ENCODE data around the gene VSIG10L2.

Gene VSIG10L2

DNA sequence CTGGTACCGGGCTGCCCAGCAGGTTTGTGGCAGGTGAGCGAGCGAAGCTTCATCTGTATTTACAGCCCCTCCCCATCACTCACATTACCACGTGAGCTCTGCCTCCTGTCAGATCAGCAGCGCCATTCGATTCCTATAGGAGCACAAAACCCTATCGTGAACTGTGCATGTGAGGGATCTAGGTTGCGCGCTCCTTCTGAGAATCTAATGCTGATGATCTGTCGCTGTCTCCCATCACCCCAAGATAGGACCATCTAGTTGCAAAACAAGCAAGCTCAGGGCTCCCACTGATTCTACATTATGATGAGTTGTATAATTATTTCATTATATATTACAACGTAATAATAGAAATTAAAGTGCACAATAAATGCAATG lies 15.8 kb upstream of the VSIG10L2 start:
- DNase-seq, result no peak

GRCh38 chr11:125931116-125931515 lies 14.7 kb upstream of the VSIG10L2 start:
- DNase-seq, result no peak

DNA sequence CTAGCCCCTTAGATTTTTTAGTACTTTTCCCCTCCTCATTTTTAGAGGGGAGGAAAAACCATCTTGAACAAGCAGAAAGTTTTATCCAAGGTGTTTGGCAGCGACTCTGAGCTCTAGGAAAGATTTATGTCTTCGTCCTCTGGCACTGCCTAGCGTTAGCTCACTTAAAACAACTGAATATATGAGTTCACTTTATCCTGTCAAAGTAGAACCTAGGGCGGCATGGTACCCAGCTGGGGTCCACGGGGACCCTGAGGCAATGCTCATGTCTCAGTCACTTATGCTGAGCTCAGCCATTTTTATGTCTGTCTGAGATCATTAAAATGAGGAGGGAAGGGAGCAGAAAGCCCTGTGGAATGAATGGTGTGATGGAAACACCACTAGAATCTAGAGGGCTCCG lies 14.2 kb upstream of the VSIG10L2 start:
- no peak for DNase-seq

DNA sequence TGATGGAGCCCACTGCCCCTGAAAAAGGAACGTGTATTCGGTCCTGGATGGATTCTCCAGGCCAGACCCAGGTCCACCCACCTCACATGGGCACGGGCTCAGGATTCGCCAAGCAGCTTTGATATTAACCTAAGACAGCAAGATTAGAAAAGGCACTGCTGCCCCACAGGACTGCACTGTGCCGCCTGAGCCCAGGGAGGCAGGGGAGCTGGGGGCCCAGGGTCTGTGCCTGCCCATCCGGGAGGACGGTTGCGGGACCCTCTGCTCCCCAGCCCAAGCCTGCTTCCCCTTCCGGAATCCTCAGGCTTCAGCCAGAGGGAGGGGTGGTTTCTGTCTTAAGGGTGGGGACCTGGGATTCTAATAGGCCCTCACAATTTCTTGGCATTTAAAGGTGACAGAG lies 13.5 kb upstream of the VSIG10L2 start:
- no peak for DNase-seq

GRCh38 chr11:125933030-125933813 lies 12.6 kb upstream of the VSIG10L2 start:
- DNase-seq, result peak; percentile 7

DNA sequence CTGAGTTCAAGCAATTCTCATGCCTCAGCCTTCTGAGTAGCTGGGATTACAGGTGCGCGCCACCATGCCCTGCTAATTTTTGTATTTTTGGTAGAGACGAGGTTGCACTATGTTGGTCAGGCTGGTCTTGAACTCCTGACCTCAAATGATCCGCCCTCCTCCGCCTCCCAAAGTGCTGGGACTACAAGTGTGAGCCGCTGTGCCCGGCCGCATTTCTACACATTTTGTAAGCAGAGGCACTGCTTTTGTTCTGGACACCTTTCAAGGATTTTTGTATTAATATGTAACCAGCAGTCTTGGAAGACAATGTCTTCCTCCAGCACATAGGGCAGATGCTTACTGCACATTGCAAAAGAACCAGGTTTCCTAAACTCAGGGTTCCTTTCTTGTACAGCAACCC lies 11.4 kb upstream of the VSIG10L2 start:
- DNase-seq, result no peak

- no peak for DNase-seq
These were observed 10.8 kb upstream of the VSIG10L2 start for GRCh38 chr11:125935056-125935455.

GRCh38 chr11:125935618-125936199 lies 10.1 kb upstream of the VSIG10L2 start:
- no peak for DNase-seq

GRCh38 chr11:125938418-125938817 lies 7.4 kb upstream of the VSIG10L2 start:
- DNase-seq, result peak; percentile 7

DNA sequence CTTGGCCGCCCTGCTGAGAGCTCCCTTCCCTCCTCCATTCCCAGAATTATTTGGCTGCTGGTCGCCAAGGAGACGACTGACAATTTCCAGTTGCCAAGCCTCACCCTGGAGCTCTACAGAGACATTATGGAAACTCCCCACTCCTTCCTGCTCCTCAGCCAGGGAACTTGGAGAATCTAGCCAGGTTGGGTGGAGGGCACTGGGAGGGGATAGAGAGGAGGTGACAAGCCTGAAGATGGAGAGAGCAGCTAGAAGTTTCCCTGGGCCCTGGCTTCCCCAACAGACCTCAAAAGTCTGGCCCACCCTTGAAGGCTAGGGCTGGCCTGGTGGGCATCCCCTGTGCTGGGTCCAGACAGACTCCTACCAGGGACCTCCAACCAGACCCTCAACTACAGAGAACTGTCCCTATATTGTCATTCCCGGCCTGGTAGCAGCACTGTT lies 6.7 kb upstream of the VSIG10L2 start:
- DNase-seq, result no peak

- DNase-seq, result no peak
These were observed 5.7 kb upstream of the VSIG10L2 start for GRCh38 chr11:125940145-125940544.

- no peak for DNase-seq
These were observed 4.6 kb upstream of the VSIG10L2 start for GRCh38 chr11:125941267-125941618.

GRCh38 chr11:125941619-125942611 lies 3.9 kb upstream of the VSIG10L2 start:
- peak; percentile 61 for DNase-seq

DNA sequence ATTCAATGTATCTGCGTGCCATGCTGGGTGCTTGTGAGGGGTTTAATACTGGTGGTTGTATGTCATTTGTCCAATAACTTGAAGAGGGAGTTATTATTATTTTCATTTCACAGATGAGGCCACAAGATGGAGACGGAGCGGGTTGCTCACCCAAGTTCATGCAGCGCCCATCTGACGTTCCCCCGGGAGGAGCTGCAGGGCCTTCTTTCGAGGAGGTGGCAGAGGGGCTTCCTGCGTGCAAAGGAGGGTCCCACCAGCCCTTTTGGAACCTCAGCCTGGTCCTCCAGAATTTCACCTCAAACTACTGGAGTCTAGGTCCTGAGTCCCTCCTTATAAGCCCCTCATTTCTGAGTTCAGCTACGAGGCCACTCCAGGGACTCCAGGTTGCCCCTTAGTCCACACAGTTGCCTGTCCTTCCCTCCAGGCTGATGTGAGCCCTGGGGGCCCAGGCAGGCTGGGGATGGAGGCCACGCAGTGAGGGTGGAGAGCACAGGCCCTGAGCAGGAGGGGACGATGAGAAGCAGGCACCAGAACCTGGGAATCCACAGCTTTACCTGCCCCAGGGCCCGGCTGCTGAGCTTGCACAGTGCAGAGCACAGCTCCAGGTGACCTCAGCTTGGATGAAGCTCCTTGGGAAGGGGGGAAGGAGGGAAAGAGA lies 2.9 kb upstream of the VSIG10L2 start:
- no peak for DNase-seq

DNA sequence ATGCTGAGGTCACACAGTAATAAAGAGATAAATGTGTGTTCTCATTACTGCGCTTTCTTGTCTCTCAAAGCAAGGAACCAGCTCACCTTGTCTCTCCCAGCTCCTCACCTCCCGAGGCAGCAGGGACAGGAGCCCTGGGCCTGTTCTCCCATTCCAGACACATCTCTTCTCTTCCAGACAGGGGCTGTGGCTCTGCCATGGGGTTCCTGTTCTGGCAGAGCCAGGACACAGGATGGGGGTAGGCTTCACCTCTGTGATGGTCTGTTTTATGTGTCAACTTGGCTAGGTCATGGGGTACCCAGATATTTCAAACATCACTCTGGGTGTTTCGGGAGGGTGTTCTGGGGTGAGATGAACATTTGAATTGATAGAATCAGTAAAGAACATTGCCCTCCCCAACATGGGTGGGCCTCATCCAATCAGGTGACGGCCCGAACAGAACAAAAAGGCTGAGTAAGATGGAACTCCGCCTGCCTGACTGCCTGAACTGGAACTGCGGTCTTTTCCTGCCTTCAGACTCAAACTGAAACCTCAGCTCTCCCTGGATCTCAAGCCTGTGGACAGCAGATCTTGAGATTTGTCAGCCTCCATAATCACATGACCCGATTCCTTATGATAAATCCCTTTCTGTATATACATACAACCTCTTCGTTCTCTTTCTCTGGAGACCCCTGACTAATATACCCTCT lies 2.0 kb upstream of the VSIG10L2 start:
- no peak for DNase-seq

- DNase-seq, result no peak
These were observed 1.4 kb upstream of the VSIG10L2 start for GRCh38 chr11:125944350-125945010.

DNA sequence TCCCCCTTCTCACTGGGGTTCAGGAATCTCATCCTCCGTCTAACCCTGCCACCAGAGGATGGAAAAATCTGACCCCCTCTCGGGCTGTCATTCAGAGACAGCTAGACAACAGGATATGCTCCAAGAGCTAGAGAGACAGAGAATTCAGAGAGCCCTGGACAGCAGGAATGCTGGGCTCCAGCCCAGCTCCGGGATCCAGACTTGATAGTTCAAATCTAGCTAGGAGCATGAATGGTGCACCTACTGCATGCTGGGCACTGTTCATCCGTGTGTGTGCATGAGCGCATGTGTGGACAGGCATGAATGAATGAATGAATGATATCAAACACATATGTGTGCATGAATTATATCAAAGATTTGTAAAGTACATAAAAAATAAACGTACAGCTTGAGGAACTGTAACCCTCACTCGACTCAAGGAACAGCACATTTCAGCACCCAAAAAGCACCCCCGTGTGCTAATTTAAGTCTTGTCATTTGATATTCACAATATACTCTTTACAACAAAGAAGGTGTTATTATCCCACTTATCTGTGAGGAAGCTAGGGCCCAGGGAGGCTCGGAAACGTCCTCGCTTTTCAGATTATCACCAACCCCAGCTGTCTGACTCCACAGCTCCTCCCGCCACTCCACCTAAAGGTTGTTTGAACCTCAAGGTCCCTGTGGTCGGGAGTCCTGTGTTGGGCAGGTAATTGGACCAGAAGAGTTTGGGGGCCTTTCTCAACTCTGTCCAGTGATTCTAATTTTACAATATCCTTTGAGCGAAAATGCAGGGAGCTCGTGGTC lies 640 bp upstream of the VSIG10L2 start:
- no peak for DNase-seq

DNA sequence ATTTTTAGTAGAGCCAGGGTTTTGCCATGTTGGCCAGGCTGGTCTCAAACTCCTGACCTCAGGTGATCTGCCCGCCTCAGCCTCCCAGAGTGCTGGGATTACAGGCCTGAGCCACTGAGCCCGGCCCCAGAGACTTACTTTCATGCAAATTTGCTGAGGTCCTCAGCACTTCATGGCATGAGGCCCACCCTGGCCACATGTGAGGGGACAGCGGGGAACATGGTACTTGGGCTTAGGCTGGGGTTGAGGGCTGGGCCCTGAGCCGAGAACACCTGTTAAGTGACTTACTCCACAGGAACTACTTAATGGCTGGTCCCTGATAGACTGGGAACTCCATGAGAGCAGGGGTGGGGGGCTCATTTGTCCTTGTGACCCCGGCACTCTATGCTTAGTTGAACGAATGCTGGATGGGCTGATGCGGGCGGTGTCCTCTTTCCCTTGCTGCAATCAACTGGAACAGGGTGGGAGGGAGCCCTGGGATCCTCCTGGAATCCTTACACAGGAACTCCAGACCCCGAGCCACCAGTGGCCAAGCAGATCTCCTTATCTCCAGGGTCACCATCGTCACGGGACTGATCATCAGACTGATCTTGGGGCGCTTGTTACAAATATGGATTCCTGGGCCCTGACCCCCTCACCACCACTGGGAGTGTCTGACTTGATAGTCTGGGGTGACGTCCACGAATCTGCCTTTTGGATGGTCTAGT lies 1.0 kb downstream of the VSIG10L2 start:
- DNase-seq, result no peak

DNA sequence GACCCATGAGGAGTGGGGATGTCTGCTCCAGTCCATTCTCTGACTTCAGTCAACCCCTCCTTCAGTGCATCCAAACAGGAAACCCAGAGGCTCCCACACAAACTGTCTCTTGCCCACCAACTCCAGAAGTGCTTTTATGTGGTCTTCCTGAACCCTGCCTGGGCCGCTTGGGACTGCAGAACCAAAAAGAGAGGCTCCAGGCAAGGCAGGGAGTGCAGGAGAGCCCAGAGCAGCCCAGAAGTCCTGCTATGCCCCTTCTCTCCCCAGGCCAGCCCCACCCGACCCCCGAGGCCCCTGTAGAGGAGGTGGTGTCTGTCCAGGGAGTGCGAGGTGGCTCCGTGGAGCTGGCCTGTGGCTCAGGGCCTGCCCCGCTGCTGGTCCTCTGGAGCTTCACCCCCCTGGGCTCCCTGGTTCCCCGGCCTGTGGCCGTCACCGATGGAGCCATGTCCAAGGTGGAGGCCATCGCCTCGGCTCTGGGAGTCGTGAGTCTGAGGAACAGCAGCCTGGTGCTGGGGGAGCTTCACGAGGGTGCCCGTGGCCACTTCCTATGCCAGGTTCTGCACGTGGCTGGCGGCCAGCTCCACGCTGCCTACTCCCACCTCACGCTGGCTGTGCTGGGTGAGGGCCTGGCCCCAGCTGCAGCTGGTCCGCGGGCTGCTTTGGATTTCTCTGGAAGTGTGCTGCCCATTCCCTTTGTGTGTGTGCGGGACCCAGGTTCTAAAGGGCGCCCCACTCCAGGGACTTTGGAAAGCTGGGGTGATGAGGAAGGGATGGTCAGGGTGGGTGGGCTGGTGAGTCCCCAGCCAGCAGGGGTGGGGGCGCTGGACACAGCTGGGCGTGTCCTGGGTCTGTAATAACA lies 1.8 kb downstream of the VSIG10L2 start:
- no peak for DNase-seq
